ENCODE data around the gene MAP7D3. TPM values are rescaled to one million over a fixed set of nuclear protein-coding genes. Genes with fewer than 3 reads are reported as not detected.

Gene MAP7D3
- total RNA-seq, 1 donor, result 3.3 TPM

GRCh38 chrX:136204571-136204970 is 46.6 kb downstream of the MAP7D3 start:
- Histone ChIP-seq H3K27me3 (ENCODE audit: insufficient read depth, low read length) (no peaks in the 10 kb centered on the region), H3K9me3 (ENCODE audit: low read depth, low read length) (no peaks in the 10 kb centered on the region), H3K4me3 (ENCODE audit: low read length) (no peak overlapping the region), H3K4me1 (ENCODE audit: insufficient read depth, low read length) (peaks cover 11% of the 10 kb centered on the region)

GRCh38 chrX:136203951-136204350 is 47.2 kb downstream of the MAP7D3 start:
- peaks cover 5% of the 10 kb centered on the region for H3K4me1 ChIP-seq (ENCODE audit: insufficient read depth, low read length)
- H3K27me3 ChIP-seq (ENCODE audit: insufficient read depth, low read length), result no peaks in the 10 kb centered on the region
- H3K9me3 ChIP-seq (ENCODE audit: low read depth, low read length), result no peaks in the 10 kb centered on the region
- no peak overlapping the region for H3K4me3 ChIP-seq (ENCODE audit: low read length)

- Histone ChIP-seq H3K4me3 (ENCODE audit: low read length) (no peak overlapping the region), H3K9me3 (ENCODE audit: low read depth, low read length) (no peaks in the 10 kb centered on the region), H3K27me3 (ENCODE audit: insufficient read depth, low read length) (no peaks in the 10 kb centered on the region), H3K4me1 (ENCODE audit: insufficient read depth, low read length) (peaks cover 5% of the 10 kb centered on the region)
Measured at GRCh38 chrX:136203438-136203837, 47.8 kb downstream of the MAP7D3 start.

GRCh38 chrX:136202889-136203288 is 48.3 kb downstream of the MAP7D3 start:
- H3K9me3 ChIP-seq (ENCODE audit: low read depth, low read length), result no peaks in the 10 kb centered on the region
- no peak overlapping the region for H3K4me3 ChIP-seq (ENCODE audit: low read length)
- no peaks in the 10 kb centered on the region for H3K27me3 ChIP-seq (ENCODE audit: insufficient read depth, low read length)

GRCh38 chrX:136201601-136202000 is 49.6 kb downstream of the MAP7D3 start:
- no peaks in the 10 kb centered on the region for H3K27me3 ChIP-seq (ENCODE audit: insufficient read depth, low read length)
- H3K9me3 ChIP-seq (ENCODE audit: low read depth, low read length), result no peaks in the 10 kb centered on the region
- H3K4me3 ChIP-seq (ENCODE audit: low read length), result no peak overlapping the region
- peaks cover 5% of the 10 kb centered on the region for H3K4me1 ChIP-seq (ENCODE audit: insufficient read depth, low read length)

More at GRCh38 chrX:136202889-136203288, 48.3 kb downstream of the MAP7D3 start:
- H3K4me1 ChIP-seq (ENCODE audit: insufficient read depth, low read length), result peaks cover 5% of the 10 kb centered on the region

- no peaks in the 10 kb centered on the region for H3K27me3 ChIP-seq (ENCODE audit: insufficient read depth, low read length)
- no peaks in the 10 kb centered on the region for H3K9me3 ChIP-seq (ENCODE audit: low read depth, low read length)
Measured at GRCh38 chrX:136200466-136200865, 50.7 kb downstream of the MAP7D3 start.

GRCh38 chrX:136199365-136199764 is 51.8 kb downstream of the MAP7D3 start:
- no peaks in the 10 kb centered on the region for H3K27me3 ChIP-seq (ENCODE audit: insufficient read depth, low read length)
- H3K9me3 ChIP-seq (ENCODE audit: low read depth, low read length), result no peaks in the 10 kb centered on the region
- H3K4me1 ChIP-seq (ENCODE audit: insufficient read depth, low read length), result no peaks in the 10 kb centered on the region
- H3K4me3 ChIP-seq (ENCODE audit: low read length), result no peak overlapping the region

More at GRCh38 chrX:136200466-136200865, 50.7 kb downstream of the MAP7D3 start:
- peaks cover 5% of the 10 kb centered on the region for H3K4me1 ChIP-seq (ENCODE audit: insufficient read depth, low read length)
- no peak overlapping the region for H3K4me3 ChIP-seq (ENCODE audit: low read length)

GRCh38 chrX:136198678-136199243 is 52.4 kb downstream of the MAP7D3 start:
- no peaks in the 10 kb centered on the region for H3K9me3 ChIP-seq (ENCODE audit: low read depth, low read length)
- peaks cover 1% of the 10 kb centered on the region for H3K4me1 ChIP-seq (ENCODE audit: insufficient read depth, low read length)
- no peak overlapping the region for H3K4me3 ChIP-seq (ENCODE audit: low read length)
- H3K27me3 ChIP-seq (ENCODE audit: insufficient read depth, low read length), result no peaks in the 10 kb centered on the region

- no peaks in the 10 kb centered on the region for H3K9me3 ChIP-seq (ENCODE audit: low read depth, low read length)
- H3K27me3 ChIP-seq (ENCODE audit: insufficient read depth, low read length), result no peaks in the 10 kb centered on the region
- peaks cover 9% of the 10 kb centered on the region for H3K4me1 ChIP-seq (ENCODE audit: insufficient read depth, low read length)
- H3K4me3 ChIP-seq (ENCODE audit: low read length), result no peak overlapping the region
Measured at GRCh38 chrX:136198010-136198409, 53.2 kb downstream of the MAP7D3 start.

- Histone ChIP-seq H3K4me3 (ENCODE audit: low read length) (no peak overlapping the region), H3K9me3 (ENCODE audit: low read depth, low read length) (no peaks in the 10 kb centered on the region), H3K4me1 (ENCODE audit: insufficient read depth, low read length) (peaks cover 18% of the 10 kb centered on the region), H3K27me3 (ENCODE audit: insufficient read depth, low read length) (no peaks in the 10 kb centered on the region)
Measured at GRCh38 chrX:136196691-136197155, 54.5 kb downstream of the MAP7D3 start.

- Histone ChIP-seq H3K4me1 (ENCODE audit: insufficient read depth, low read length) (peaks cover 25% of the 10 kb centered on the region), H3K9me3 (ENCODE audit: low read depth, low read length) (no peaks in the 10 kb centered on the region), H3K27me3 (ENCODE audit: insufficient read depth, low read length) (no peaks in the 10 kb centered on the region), H3K4me3 (ENCODE audit: low read length) (no peak overlapping the region)
Measured at GRCh38 chrX:136195247-136195646, 56.0 kb downstream of the MAP7D3 start.

- Histone ChIP-seq H3K4me3 (ENCODE audit: low read length) (no peak overlapping the region), H3K27me3 (ENCODE audit: insufficient read depth, low read length) (no peaks in the 10 kb centered on the region), H3K4me1 (ENCODE audit: insufficient read depth, low read length) (peaks cover 25% of the 10 kb centered on the region), H3K9me3 (ENCODE audit: low read depth, low read length) (no peaks in the 10 kb centered on the region)
Measured at GRCh38 chrX:136194536-136194935, 56.7 kb downstream of the MAP7D3 start.

- Histone ChIP-seq H3K4me1 (ENCODE audit: insufficient read depth, low read length) (peaks cover 25% of the 10 kb centered on the region), H3K9me3 (ENCODE audit: low read depth, low read length) (no peaks in the 10 kb centered on the region), H3K27me3 (ENCODE audit: insufficient read depth, low read length) (no peaks in the 10 kb centered on the region), H3K4me3 (ENCODE audit: low read length) (no peak overlapping the region)
Measured at GRCh38 chrX:136193771-136194170, 57.4 kb downstream of the MAP7D3 start.

GRCh38 chrX:136192839-136193414 is 58.3 kb downstream of the MAP7D3 start:
- H3K9me3 ChIP-seq (ENCODE audit: low read depth, low read length), result no peaks in the 10 kb centered on the region
- peaks cover 25% of the 10 kb centered on the region for H3K4me1 ChIP-seq (ENCODE audit: insufficient read depth, low read length)
- H3K27me3 ChIP-seq (ENCODE audit: insufficient read depth, low read length), result no peaks in the 10 kb centered on the region
- no peak overlapping the region for H3K4me3 ChIP-seq (ENCODE audit: low read length)

- H3K9me3 ChIP-seq (ENCODE audit: low read depth, low read length), result no peaks in the 10 kb centered on the region
- peaks cover 25% of the 10 kb centered on the region for H3K4me1 ChIP-seq (ENCODE audit: insufficient read depth, low read length)
- H3K4me3 ChIP-seq (ENCODE audit: low read length), result no peak overlapping the region
- H3K27me3 ChIP-seq (ENCODE audit: insufficient read depth, low read length), result no peaks in the 10 kb centered on the region
Measured at GRCh38 chrX:136192135-136192534, 59.1 kb downstream of the MAP7D3 start.

GRCh38 chrX:136191171-136191570 is 60.0 kb downstream of the MAP7D3 start:
- H3K9me3 ChIP-seq (ENCODE audit: low read depth, low read length), result no peaks in the 10 kb centered on the region
- no peaks in the 10 kb centered on the region for H3K27me3 ChIP-seq (ENCODE audit: insufficient read depth, low read length)
- H3K4me3 ChIP-seq (ENCODE audit: low read length), result no peak overlapping the region
- peaks cover 25% of the 10 kb centered on the region for H3K4me1 ChIP-seq (ENCODE audit: insufficient read depth, low read length)

All from mononuclear cell (primary cell).